Central memory CD8-positive, alpha-beta T cell (primary cell): ENCODE data around the gene HSD17B14.
"Not testable (repeated sequence)": the region's sequence is repeated elsewhere in the genome, so short reads cannot be mapped to it uniquely, and the experiment has no call there.

Experiments used
- ATAC-seq: fragments of 150-1000 bp; cut with Tn5 transposase; replicated peaks from 2 replicates; pipeline ENCODE4 v1.10.0; 2022; ENCODE audit warnings: mild to moderate bottlenecking, moderate FRiP score, moderate number of reproducible peaks; ENCODE audit not compliant: poor library complexity, severe bottlenecking; ENCODE audit errors: extremely low read depth
- DNase-seq, 2 donors: peaks; one replicate each; pipeline ENCODE4 v3.0.0; 2021; ENCODE audit warnings: low spot score in 2 of 2
- H3K27ac Mint-ChIP-seq: one replicate; pipeline ENCODE4 v1.8.0; 2022; ENCODE audit warnings: low read depth, mild to moderate bottlenecking, moderate library complexity, mixed read lengths
- H3K27me3 Mint-ChIP-seq: one replicate; pipeline ENCODE4 v1.8.0; 2022; ENCODE audit warnings: mixed read lengths
- H3K36me3 Mint-ChIP-seq: one replicate; pipeline ENCODE4 v1.8.0; 2022; ENCODE audit warnings: mild to moderate bottlenecking, moderate library complexity, mixed read lengths; ENCODE audit not compliant: insufficient read depth
- H3K4me1 Mint-ChIP-seq: one replicate; pipeline ENCODE4 v1.8.0; 2022; ENCODE audit warnings: mixed read lengths
- H3K4me3 Mint-ChIP-seq: one replicate; pipeline ENCODE4 v1.8.0; 2022; ENCODE audit warnings: mild to moderate bottlenecking, moderate library complexity, mixed read lengths
- H3K9me3 Mint-ChIP-seq: one replicate; pipeline ENCODE4 v1.8.0; 2022; ENCODE audit warnings: mixed read lengths

The HSD17B14 gene

GRCh38 chr19:48797103-48797502 is 39.2 kb downstream of the HSD17B14 start:
- Mint-ChIP-seq H3K27ac (no peak overlapping the region), H3K36me3 (peaks cover 7% of the 10 kb centered on the region), H3K4me3 (no peak overlapping the region), H3K27me3 (no peaks in the 10 kb centered on the region), H3K9me3 (no peaks in the 10 kb centered on the region), H3K4me1 (peaks cover 14% of the 10 kb centered on the region)
- DNase-seq: no peak
- ATAC-seq: no peak

DNA sequence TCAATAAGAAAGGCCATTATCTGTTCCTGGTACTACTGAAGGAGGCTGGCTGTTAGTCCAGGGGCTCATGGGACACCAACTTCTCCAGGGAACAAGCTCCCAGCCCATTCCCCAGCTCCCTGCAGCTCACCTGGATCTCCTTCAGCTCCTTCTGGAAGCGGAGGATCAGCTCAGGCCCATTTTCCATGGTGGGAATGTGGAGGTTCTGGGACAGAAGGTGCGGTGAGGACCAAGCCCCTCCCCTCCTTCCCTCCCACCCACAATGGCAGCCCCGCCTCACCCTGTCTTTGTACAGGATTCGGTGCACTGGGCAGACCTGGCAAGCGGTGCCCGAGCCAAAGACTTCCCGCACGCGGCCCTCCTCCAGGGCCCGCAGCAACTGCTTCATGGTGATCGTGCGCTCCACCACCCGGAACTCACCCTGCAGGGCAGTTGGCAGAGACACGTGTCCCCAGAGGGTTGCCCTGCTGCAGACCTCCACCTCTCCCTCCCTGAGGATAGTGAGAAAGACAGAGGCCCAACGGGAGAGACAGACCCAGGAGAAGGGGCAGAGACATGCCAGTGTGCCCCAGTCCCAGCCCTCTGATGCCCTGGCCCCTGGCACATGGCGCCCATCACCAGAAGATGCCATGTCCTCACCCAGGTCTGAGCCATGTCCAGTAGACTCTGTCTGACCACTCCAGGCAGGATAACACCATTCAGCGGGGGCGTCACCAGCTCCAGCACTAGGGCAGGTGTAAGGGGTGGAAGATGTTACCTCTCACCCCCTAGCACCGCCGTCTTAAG is 39.8 kb downstream of the HSD17B14 start:
- Mint-ChIP-seq H3K9me3 (no peaks in the 10 kb centered on the region), H3K36me3 (peaks cover 7% of the 10 kb centered on the region), H3K4me1 (peaks cover 14% of the 10 kb centered on the region), H3K27me3 (no peaks in the 10 kb centered on the region), H3K4me3 (no peak overlapping the region), H3K27ac (no peak overlapping the region)
- ATAC-seq: no peak
- DNase-seq: no peak

GRCh38 chr19:48795685-48796070 is 40.6 kb downstream of the HSD17B14 start:
- peaks cover 14% of the 10 kb centered on the region for H3K4me1 Mint-ChIP-seq
- H3K4me3 Mint-ChIP-seq: peak overlapping the region; percentile 78

DNA sequence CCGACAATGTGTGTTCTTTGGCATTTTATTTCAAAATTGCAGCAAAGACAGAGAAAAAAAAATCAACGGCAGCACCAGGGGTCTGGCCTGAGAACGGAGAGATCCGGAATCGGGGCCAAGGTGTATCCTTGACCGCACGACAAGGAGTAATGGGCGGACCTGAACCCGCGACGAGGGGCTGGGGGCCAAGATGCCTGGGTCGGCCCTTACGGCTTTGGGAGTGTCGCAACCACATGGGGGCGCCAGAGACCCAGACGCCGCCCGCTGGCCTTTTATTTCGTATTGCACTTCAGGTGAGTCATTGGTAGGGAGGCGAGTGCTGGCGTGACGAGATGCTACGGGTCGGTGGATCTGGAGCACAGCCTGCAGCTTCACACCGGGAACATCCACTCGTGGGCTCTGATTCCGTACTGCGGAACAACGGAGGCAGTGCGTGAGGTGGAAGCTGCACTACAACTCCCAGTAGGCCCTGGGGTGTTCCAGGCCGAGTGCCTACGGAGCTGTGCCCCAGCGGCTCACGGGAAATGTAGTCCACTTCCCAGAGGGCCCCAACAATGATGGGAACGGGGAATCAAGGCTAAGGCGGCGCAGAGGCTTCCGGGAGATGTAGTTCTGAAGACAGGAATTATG is 41.1 kb downstream of the HSD17B14 start:
- Mint-ChIP-seq H3K4me3 (peak overlapping the region; percentile 78), H3K27ac (peak overlapping the region; percentile 83), H3K27me3 (no peaks in the 10 kb centered on the region), H3K36me3 (peaks cover 7% of the 10 kb centered on the region), H3K9me3 (no peaks in the 10 kb centered on the region), H3K4me1 (peaks cover 14% of the 10 kb centered on the region)
- peak; percentile 99 for ATAC-seq
- peak; percentile 77 to 78 for DNase-seq

More at GRCh38 chr19:48795685-48796070, 40.6 kb downstream of the HSD17B14 start:
- Mint-ChIP-seq H3K27me3 (no peaks in the 10 kb centered on the region), H3K27ac (peak overlapping the region; percentile 83), H3K36me3 (peaks cover 7% of the 10 kb centered on the region), H3K9me3 (no peaks in the 10 kb centered on the region)
- ATAC-seq: no peak
- DNase-seq: no peak

DNA sequence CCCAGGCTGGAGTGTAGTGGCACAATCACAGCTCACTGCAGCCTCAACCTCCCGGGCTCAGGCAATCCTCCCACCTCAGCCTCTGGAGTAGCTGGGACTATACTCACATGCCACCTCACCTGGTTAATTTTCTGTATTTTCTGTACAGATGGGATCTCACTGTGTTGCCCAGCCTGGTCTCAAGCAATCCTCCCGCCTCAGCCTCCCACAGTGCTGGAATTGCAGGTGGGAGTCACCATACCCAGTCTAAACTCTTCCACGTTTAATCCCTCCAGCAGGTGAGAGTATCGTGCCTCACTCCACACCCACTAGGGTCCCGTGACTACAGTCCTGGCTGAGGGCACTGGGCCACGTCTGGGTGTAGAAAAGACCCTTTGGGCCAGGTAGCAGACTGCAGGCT is 42.0 kb downstream of the HSD17B14 start:
- Mint-ChIP-seq H3K4me1 (peaks cover 14% of the 10 kb centered on the region), H3K27ac (no peak overlapping the region), H3K4me3 (peak overlapping the region; percentile 78), H3K36me3 (peaks cover 7% of the 10 kb centered on the region), H3K27me3 (no peaks in the 10 kb centered on the region), H3K9me3 (no peaks in the 10 kb centered on the region)
- DNase-seq (no peak), ATAC-seq (no peak)

DNA sequence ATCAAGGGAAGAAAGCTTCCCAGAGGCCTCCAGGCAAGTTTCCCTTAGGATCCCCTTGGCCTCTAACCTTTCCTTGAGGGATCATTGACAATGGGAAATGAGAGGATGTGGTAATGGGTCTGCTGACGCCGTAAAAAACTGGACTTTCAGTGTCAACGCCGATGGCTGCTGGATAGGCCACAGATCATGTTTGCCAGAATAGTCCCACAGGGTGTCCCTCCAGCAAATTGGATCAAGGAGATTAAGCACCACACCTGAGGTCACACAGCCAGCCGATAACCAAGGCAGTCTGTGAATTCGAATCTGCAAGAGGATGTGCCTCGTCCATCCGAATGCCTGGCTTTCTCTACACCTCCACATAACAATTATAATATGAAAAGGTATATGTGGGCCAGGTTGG is 43.0 kb downstream of the HSD17B14 start:
- Mint-ChIP-seq H3K27ac (no peak overlapping the region), H3K4me1 (peaks cover 14% of the 10 kb centered on the region), H3K4me3 (no peak overlapping the region), H3K27me3 (no peaks in the 10 kb centered on the region), H3K36me3 (peaks cover 7% of the 10 kb centered on the region), H3K9me3 (no peaks in the 10 kb centered on the region)
- DNase-seq: no peak
- no peak for ATAC-seq

- not testable (repeated sequence) for H3K36me3 Mint-ChIP-seq, H3K27me3 Mint-ChIP-seq, DNase-seq, ATAC-seq, H3K4me3 Mint-ChIP-seq, H3K4me1 Mint-ChIP-seq, H3K27ac Mint-ChIP-seq, H3K9me3 Mint-ChIP-seq
These were observed 49.0 kb downstream of the HSD17B14 start for GRCh38 chr19:48787331-48787730.

DNA sequence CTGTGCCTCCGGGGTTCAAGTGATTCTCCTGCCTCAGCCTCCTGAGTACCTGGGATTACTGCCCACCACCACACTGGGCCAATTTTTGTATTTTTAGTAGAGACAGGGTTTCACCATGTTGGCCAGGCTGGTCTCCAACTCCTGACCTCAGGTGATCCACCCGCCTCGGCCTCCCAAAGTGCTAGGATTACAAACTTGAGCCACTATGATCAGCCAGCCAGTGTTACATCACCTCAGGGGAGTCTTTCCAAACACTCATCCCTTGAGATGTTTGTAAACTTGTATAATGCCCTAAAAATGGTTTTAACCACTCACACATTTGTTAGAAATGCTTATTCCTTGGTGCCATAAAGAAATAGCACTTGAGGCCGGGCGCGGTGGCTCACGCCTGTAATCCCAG is 49.9 kb downstream of the HSD17B14 start:
- not testable (repeated sequence) for H3K27ac Mint-ChIP-seq, H3K27me3 Mint-ChIP-seq, H3K4me1 Mint-ChIP-seq, H3K36me3 Mint-ChIP-seq, DNase-seq, H3K4me3 Mint-ChIP-seq, ATAC-seq, H3K9me3 Mint-ChIP-seq

- peaks cover 2% of the 10 kb centered on the region for H3K36me3 Mint-ChIP-seq
- DNase-seq (no peak), ATAC-seq (no peak)
- no peak overlapping the region for H3K4me3 Mint-ChIP-seq
- H3K9me3 Mint-ChIP-seq: no peaks in the 10 kb centered on the region
- no peak overlapping the region for H3K27ac Mint-ChIP-seq
- peaks cover 8% of the 10 kb centered on the region for H3K27me3 Mint-ChIP-seq
- H3K4me1 Mint-ChIP-seq: peaks cover 5% of the 10 kb centered on the region
These were observed 51.8 kb downstream of the HSD17B14 start for GRCh38 chr19:48784527-48784926.

DNA sequence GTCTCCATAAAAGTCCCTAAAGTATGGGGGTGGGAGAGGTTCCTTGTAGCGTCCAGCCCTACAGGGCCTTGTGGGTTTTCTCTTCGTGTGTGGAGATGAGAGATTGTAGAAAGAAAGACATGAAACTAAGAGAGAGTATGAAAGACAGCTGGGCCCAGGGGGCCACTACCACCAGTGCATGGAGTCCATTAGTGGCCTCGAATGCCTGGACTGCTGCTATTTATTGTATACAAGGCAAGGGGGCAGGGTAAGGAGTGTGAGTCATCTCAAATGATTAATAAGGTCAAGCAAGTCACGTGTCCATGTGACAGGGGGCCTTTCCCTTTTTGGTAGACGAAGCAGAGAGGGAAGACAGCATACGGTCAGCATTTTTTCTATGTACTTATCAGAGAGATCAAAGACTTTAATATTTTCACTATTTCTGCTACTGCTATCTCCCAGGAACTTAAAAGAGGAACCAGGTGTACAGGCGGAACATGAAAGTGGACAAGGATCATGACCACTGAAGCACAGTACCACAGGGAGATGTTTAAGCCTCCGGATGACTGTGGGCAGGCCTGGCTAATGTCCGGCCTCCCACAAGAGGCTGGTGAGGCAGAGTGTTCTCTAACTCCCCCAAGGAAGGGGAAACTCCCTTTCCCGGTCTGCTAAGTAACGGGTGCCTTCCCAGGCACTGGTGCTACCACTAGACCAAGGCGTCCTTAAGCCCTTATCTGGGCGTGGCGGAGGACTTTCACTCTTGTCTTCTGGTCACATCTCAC is 55.5 kb downstream of the HSD17B14 start:
- Mint-ChIP-seq H3K36me3 (peaks cover 2% of the 10 kb centered on the region), H3K4me1 (peaks cover 5% of the 10 kb centered on the region), H3K27ac (no peak overlapping the region), H3K9me3 (no peaks in the 10 kb centered on the region), H3K27me3 (peaks cover 8% of the 10 kb centered on the region), H3K4me3 (no peak overlapping the region)
- no peak for ATAC-seq
- no peak for DNase-seq

DNA sequence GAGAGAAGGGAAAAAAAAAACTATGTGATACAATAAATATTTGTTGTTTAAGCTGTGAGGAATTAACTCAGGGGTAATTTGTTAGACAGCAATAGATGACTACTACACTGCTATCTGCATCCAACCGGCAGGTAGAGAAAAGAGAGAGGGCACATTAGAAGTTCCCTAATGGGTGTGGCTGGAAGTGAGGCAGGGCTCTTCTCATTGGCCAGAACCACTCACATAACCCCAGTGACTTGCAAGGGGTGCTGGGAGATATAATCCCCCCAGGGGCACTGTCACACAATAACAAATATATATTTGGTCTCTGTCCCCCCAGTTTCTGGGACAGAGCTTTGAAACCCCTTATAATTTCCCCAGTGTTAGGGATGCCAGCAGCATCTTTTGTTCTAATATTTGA is 56.7 kb downstream of the HSD17B14 start:
- H3K36me3 Mint-ChIP-seq: peaks cover 2% of the 10 kb centered on the region
- H3K27me3 Mint-ChIP-seq: no peaks in the 10 kb centered on the region
- no peak for DNase-seq
- H3K4me3 Mint-ChIP-seq: no peak overlapping the region
- no peaks in the 10 kb centered on the region for H3K9me3 Mint-ChIP-seq
- H3K27ac Mint-ChIP-seq: no peak overlapping the region
- peaks cover 5% of the 10 kb centered on the region for H3K4me1 Mint-ChIP-seq
- ATAC-seq: no peak

DNA sequence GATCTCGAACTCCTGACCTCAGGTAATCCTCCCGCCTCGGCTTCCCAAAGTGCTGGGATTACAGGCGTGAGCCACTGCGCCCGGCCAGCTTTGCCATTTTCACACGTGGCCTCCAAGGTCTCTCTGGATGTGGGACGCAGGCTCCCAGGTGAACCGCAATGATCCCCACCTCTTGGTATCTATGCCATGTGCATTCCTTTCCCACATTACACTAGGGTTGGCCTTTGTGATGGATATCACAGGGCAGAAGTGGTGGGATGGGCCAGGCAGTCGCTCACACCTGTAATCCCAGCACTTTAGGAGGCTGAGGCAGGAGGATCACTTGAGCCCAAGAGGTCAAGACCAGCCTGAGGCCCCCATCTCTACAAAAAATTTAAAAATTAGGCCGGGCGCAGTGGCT is 58.6 kb downstream of the HSD17B14 start:
- no peaks in the 10 kb centered on the region for H3K9me3 Mint-ChIP-seq
- DNase-seq (no peak), ATAC-seq (no peak)
- H3K4me3 Mint-ChIP-seq: no peak overlapping the region
- peaks cover 5% of the 10 kb centered on the region for H3K4me1 Mint-ChIP-seq
- no peaks in the 10 kb centered on the region for H3K27me3 Mint-ChIP-seq
- peaks cover 2% of the 10 kb centered on the region for H3K36me3 Mint-ChIP-seq
- H3K27ac Mint-ChIP-seq: no peak overlapping the region

GRCh38 chr19:48777139-48777538 is 59.2 kb downstream of the HSD17B14 start:
- DNase-seq (no peak), ATAC-seq (no peak)
- H3K4me1 Mint-ChIP-seq: peaks cover under 1% of the 10 kb centered on the region
- no peak overlapping the region for H3K4me3 Mint-ChIP-seq
- no peak overlapping the region for H3K27ac Mint-ChIP-seq
- no peaks in the 10 kb centered on the region for H3K9me3 Mint-ChIP-seq
- no peaks in the 10 kb centered on the region for H3K27me3 Mint-ChIP-seq
- H3K36me3 Mint-ChIP-seq: peaks cover 2% of the 10 kb centered on the region
